ENCODE measurements around the gene TNIP1. TPM values are rescaled to one million over a fixed set of nuclear protein-coding genes. Genes with fewer than 3 reads are reported as not detected.
A peak's percentile ranks its signal among the peaks of the same experiment; 100 is the strongest.

The TNIP1 gene
- total and polyA plus RNA-seq, 7 donors, result 55.1 to 210 (median 73.1) TPM

DNA sequence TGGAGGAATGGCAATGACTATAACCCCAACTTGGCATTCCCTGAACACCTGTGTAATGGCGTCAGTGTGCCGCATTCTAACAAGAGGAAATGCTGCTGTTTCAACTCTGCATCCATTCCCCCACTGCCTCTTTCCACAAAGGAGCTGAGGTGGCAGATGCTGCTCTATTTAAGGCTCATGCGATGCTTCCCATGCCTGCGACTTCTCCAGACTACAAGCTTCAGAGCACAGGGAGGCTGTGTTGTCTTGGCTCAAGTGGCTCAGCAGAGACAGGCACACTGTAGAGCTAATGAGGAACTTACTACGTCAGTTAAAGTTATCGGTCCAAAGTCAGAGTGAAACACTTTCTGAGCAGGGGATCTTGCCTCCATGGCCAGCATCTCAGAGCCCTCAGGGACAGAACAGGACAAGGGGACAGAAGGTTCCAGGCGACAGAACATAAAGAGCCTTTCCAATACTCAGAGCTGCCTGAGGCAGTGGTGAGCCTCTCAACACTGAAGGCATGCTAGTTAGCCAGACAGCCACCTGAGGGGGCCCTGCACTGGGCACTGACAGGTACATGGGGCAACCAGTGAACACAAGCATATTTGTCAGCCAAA is 21.8 kb downstream of the TNIP1 start:
- TF ChIP-seq POLR2A (IDR thresholded peaks at IDR 0.05) (no peak), EP300 (IDR thresholded peaks at IDR 0.05) (no peak), POLR2AphosphoS5 (IDR thresholded peaks at IDR 0.05) (peak in 1 of 4 donors; percentile 23)
- TF ChIP-seq, protein P1, sequence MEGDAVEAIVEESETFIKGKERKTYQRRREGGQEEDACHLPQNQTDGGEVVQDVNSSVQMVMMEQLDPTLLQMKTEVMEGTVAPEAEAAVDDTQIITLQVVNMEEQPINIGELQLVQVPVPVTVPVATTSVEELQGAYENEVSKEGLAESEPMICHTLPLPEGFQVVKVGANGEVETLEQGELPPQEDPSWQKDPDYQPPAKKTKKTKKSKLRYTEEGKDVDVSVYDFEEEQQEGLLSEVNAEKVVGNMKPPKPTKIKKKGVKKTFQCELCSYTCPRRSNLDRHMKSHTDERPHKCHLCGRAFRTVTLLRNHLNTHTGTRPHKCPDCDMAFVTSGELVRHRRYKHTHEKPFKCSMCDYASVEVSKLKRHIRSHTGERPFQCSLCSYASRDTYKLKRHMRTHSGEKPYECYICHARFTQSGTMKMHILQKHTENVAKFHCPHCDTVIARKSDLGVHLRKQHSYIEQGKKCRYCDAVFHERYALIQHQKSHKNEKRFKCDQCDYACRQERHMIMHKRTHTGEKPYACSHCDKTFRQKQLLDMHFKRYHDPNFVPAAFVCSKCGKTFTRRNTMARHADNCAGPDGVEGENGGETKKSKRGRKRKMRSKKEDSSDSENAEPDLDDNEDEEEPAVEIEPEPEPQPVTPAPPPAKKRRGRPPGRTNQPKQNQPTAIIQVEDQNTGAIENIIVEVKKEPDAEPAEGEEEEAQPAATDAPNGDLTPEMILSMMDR (IDR thresholded peaks at IDR 0.05), result no peak
- intact Hi-C loops (cut with DNase I), result loop anchor here (2.0 to 10.0 kb wide), 2 partner anchors 50 to 176 kb away; no protein-coding TSS in a partner anchor
- no peaks in the 10 kb centered on the region for H3K27me3 ChIP-seq
- H3K27ac ChIP-seq, result peak overlapping the region in 3 of 4 donors; percentile 49 to 76 (median 75)
- H3K36me3 ChIP-seq, result peaks cover 12 to 71% (median 19%) of the 10 kb centered on the region in 4 donors
- no peak for DNase-seq
- no peak overlapping the region for H3K4me3 ChIP-seq
- WGBS, 2 donors, result 81 to 91% methylated on average over 7 of the region's 7 CpGs
- H3K4me1 ChIP-seq, result peaks cover 0 to 48% (median 42%) of the 10 kb centered on the region in 4 donors
- H3K9me3 ChIP-seq, result no peaks in the 10 kb centered on the region

DNA sequence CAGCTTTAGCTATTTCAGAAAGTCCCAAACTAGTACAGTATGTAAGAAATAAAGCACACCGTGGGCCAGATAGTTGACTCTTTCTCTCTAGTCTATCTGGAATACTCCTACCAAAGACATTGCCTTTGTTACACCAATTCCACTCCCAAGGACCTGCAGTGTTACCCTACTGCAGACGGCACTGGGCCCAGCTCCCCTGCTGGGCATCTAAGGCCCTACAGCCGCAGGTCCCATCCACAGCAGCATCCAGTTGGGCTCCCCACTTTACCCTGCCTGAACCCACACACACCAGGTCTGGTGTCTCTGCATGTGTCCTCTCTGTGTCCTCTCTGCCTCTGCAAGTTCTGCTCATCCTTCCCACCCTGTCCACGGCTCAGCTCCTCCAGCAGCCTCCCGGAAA is 22.5 kb downstream of the TNIP1 start:
- WGBS, 2 donors, result 84 to 95% methylated on average over 5 of the region's 5 CpGs
- peaks cover 0 to 42% (median 35%) of the 10 kb centered on the region in 4 donors for H3K4me1 ChIP-seq
- no peaks in the 10 kb centered on the region for H3K27me3 ChIP-seq
- no peak overlapping the region for H3K4me3 ChIP-seq
- TF ChIP-seq EP300 (IDR thresholded peaks at IDR 0.05) (no peak), POLR2AphosphoS5 (IDR thresholded peaks at IDR 0.05) (no peak), POLR2A (IDR thresholded peaks at IDR 0.05) (no peak)
- TF ChIP-seq, protein P1 (IDR thresholded peaks at IDR 0.05), result no peak
- no peaks in the 10 kb centered on the region for H3K9me3 ChIP-seq
- peak overlapping the region in 2 of 4 donors; percentile 75 to 76 for H3K27ac ChIP-seq
- DNase-seq, result no peak
- intact Hi-C loops (cut with DNase I), result loop anchor here (2.0 to 10.0 kb wide), 2 partner anchors 50 to 176 kb away; no protein-coding TSS in a partner anchor
- H3K36me3 ChIP-seq, result peaks cover 12 to 78% (median 22%) of the 10 kb centered on the region in 4 donors

DNA sequence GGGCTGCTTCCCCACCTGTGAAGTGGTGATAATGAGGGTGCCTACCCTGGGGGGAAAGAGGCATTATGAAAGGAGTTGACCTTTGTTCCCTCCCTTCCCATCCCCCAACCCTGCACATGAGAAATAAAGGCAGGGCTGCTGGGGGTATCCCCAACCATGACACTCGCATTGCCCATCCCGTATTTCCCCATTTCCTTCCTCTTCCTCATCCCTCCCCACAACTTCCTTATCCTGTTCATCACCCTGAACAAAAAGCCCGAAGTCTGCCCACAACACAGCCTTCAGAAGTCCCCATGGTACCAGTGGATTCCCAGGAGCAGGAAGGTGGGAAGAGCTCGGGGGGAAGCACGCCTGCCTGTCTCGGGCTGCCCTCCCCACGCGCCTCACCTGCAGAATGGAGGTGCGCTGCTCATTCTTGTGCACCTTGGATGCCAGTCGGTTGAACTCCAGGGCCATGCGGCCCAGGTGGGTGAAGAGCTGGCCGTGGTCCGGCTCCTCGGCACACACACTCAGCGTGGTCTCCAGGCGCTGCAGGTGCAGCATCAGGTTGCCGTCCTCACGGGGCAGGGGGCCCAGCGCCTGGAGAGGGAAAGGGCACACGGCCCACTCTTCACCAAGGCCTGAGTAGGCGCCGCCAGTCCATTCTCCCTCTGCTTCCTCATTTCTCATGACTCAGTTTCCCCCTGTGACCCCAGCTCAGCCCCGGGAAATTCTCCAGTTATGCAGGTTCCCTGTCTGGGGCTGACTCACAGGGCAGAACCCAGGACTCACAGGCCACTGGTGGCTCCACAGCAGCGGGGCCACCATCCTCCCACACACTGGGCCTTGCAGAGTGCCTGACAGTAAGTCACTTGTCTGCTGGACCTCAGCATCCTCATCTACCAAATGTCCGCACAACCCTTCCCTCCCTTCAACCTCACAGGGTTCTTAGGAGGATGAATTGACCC is 24.2 kb downstream of the TNIP1 start:
- H3K27me3 ChIP-seq, result no peaks in the 10 kb centered on the region
- no peak for DNase-seq
- no peaks in the 10 kb centered on the region for H3K9me3 ChIP-seq
- intact Hi-C loops (cut with DNase I), result loop anchor here (10.0 kb wide), 1 partner anchor 178 kb away; no protein-coding TSS in a partner anchor
- peaks cover 0 to 35% (median 27%) of the 10 kb centered on the region in 4 donors for H3K4me1 ChIP-seq
- WGBS, 2 donors, result 93 to 94% methylated on average over 25 of the region's 25 CpGs
- TF ChIP-seq EP300 (IDR thresholded peaks at IDR 0.05) (no peak), POLR2AphosphoS5 (IDR thresholded peaks at IDR 0.05) (no peak), POLR2A (IDR thresholded peaks at IDR 0.05) (no peak)
- TF ChIP-seq, protein P1 (IDR thresholded peaks at IDR 0.05), result no peak
- no peak overlapping the region for H3K4me3 ChIP-seq
- H3K27ac ChIP-seq, result no peak overlapping the region
- peaks cover 12 to 75% (median 19%) of the 10 kb centered on the region in 4 donors for H3K36me3 ChIP-seq

DNA sequence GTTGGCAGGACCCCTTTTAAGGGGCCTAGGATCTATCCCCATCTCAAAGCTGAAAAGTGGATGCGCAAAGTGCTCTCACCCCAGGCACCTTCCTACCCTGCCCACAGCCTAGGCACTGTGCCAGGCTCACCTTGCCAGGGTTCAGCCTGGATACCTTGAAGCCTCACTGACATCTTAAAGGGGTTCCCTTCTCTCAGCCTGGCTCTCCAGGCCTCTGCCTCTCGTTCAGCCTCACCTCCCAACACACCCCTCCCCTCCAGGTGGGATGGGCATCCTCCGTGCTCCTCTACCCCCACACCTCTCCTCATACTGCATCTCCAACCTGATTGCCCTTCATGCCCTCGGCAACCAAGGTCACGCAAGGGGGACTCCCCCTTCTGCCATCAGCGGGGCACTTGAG is 25.5 kb downstream of the TNIP1 start:
- H3K4me1 ChIP-seq, result peaks cover 0 to 28% (median 23%) of the 10 kb centered on the region in 4 donors
- TF ChIP-seq, protein P1 (IDR thresholded peaks at IDR 0.05), result no peak
- TF ChIP-seq POLR2AphosphoS5 (IDR thresholded peaks at IDR 0.05) (no peak), POLR2A (IDR thresholded peaks at IDR 0.05) (no peak), EP300 (IDR thresholded peaks at IDR 0.05) (no peak)
- 87% methylated on average over 6 of the region's 6 CpGs for WGBS, 2 donors
- peaks cover 7 to 75% (median 20%) of the 10 kb centered on the region in 4 donors for H3K36me3 ChIP-seq
- intact Hi-C loops (cut with DNase I), result loop anchor here (10.0 kb wide), 1 partner anchor 179 kb away; no protein-coding TSS in a partner anchor
- no peak overlapping the region for H3K27ac ChIP-seq
- no peaks in the 10 kb centered on the region for H3K9me3 ChIP-seq
- no peak for DNase-seq
- no peaks in the 10 kb centered on the region for H3K27me3 ChIP-seq
- no peak overlapping the region for H3K4me3 ChIP-seq

All from sigmoid colon (tissue), 7 donors.